ENCODE results near the gene ILKAP. TPM values are rescaled to one million over a fixed set of nuclear protein-coding genes. Genes with fewer than 3 reads are reported as not detected.

Gene ILKAP
- total RNA-seq, 1 experiment from 2014 or later: 49.9 TPM

DNA sequence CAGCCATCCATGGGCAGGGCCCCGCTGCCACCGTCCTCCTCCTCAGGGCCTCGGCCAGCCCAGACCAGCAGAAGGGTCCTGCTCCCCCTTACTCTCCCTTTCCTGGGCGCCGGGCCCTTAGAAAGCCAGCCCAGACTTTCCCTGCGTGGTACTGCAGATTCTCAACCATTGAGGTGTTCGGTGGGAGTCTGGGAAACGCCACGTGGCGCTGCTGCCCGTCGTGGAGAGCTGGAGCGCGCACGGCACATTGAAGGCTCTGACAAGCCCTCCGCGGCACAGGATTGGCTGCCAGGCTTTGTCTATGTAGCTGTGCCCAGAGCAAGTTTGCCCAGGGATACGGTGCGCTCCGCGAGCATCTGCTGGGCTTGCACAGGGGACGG is 75.4 kb downstream of the ILKAP start:
- DNase-seq (ENCODE audit: low read depth, low spot score) (no peak), ATAC-seq (no peak)
- BruUV-seq (replicated peaks): no TSS peak
- CTCF ChIA-PET: interaction anchor here (1.2 kb wide), 1 partner anchor 10 kb away, joined by 6 read pairs; the partner anchor contains the start of gene KLHL30
- POLR2A ChIA-PET: no interaction called here
- Histone ChIP-seq H3K36me3 (ENCODE audit: control insufficient read depth, insufficient read depth, low read length) (no peaks in the 10 kb centered on the region), H3K4me1 (ENCODE audit: control insufficient read depth, insufficient read depth, low read length) (no peaks in the 10 kb centered on the region), H3K27me3 (ENCODE audit: control insufficient read depth, insufficient read depth, low read length) (no peaks in the 10 kb centered on the region), H3K4me3 (ENCODE audit: low read depth in 2 of 2, low read length in 2 of 2) (no peak overlapping the region), H3K9me3 (ENCODE audit: control insufficient read depth, insufficient read depth, low read depth, low read length) (no peaks in the 10 kb centered on the region), H3K27ac (ENCODE audit: low read length) (no peak overlapping the region)
- TF ChIP-seq, protein P1, sequence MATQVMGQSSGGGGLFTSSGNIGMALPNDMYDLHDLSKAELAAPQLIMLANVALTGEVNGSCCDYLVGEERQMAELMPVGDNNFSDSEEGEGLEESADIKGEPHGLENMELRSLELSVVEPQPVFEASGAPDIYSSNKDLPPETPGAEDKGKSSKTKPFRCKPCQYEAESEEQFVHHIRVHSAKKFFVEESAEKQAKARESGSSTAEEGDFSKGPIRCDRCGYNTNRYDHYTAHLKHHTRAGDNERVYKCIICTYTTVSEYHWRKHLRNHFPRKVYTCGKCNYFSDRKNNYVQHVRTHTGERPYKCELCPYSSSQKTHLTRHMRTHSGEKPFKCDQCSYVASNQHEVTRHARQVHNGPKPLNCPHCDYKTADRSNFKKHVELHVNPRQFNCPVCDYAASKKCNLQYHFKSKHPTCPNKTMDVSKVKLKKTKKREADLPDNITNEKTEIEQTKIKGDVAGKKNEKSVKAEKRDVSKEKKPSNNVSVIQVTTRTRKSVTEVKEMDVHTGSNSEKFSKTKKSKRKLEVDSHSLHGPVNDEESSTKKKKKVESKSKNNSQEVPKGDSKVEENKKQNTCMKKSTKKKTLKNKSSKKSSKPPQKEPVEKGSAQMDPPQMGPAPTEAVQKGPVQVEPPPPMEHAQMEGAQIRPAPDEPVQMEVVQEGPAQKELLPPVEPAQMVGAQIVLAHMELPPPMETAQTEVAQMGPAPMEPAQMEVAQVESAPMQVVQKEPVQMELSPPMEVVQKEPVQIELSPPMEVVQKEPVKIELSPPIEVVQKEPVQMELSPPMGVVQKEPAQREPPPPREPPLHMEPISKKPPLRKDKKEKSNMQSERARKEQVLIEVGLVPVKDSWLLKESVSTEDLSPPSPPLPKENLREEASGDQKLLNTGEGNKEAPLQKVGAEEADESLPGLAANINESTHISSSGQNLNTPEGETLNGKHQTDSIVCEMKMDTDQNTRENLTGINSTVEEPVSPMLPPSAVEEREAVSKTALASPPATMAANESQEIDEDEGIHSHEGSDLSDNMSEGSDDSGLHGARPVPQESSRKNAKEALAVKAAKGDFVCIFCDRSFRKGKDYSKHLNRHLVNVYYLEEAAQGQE (IDR thresholded peaks at IDR 0.05; ENCODE audit: insufficient read depth in 1 of 2, low read depth in 2 of 2, low read length in 1 of 2): no peak
- TF ChIP-seq POLR2AphosphoS5 (IDR thresholded peaks at IDR 0.05; ENCODE audit: low read depth, low read length) (no peak), SIN3A (IDR thresholded peaks at IDR 0.05; ENCODE audit: borderline replicate concordance, insufficient read depth, low read depth, low read length) (no peak), TCF7L2 (IDR thresholded peaks at IDR 0.05; ENCODE audit: low read depth, low read length) (no peak)
- TF ChIP-seq, protein P2, sequence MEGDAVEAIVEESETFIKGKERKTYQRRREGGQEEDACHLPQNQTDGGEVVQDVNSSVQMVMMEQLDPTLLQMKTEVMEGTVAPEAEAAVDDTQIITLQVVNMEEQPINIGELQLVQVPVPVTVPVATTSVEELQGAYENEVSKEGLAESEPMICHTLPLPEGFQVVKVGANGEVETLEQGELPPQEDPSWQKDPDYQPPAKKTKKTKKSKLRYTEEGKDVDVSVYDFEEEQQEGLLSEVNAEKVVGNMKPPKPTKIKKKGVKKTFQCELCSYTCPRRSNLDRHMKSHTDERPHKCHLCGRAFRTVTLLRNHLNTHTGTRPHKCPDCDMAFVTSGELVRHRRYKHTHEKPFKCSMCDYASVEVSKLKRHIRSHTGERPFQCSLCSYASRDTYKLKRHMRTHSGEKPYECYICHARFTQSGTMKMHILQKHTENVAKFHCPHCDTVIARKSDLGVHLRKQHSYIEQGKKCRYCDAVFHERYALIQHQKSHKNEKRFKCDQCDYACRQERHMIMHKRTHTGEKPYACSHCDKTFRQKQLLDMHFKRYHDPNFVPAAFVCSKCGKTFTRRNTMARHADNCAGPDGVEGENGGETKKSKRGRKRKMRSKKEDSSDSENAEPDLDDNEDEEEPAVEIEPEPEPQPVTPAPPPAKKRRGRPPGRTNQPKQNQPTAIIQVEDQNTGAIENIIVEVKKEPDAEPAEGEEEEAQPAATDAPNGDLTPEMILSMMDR (IDR thresholded peaks at IDR 0.05): no peak
- intact Hi-C loops (cut with micrococcal nuclease; ENCODE audit: unreplicated experiment) (no loop called here), in situ Hi-C loops (cut with HindIII; ENCODE audit: low pct_unique_long_range_greater_than_20kb, low sequenced_read_pairs) (no loop called here)

GRCh38 chr2:238127165-238128060 is 76.1 kb downstream of the ILKAP start:
- ChIA-PET CTCF (interaction anchor here (0.5 to 1.2 kb wide), 6 partner anchors 10 to 126 kb away, joined by 3 to 8 read pairs (median 4); partner anchors contain the start of gene KLHL30), POLR2A (no interaction called here)
- intact Hi-C loops (cut with micrococcal nuclease; ENCODE audit: unreplicated experiment): no loop called here
- H3K27me3 ChIP-seq (ENCODE audit: control insufficient read depth, insufficient read depth, low read length): no peaks in the 10 kb centered on the region
- no peak for TF ChIP-seq SIN3A (IDR thresholded peaks at IDR 0.05; ENCODE audit: borderline replicate concordance, insufficient read depth, low read depth, low read length)
- TF ChIP-seq, protein P2 (IDR thresholded peaks at IDR 0.05): no peak
- TF ChIP-seq TCF7L2 (IDR thresholded peaks at IDR 0.05; ENCODE audit: low read depth, low read length): no peak
- TF ChIP-seq POLR2AphosphoS5 (IDR thresholded peaks at IDR 0.05; ENCODE audit: low read depth, low read length): no peak
- TF ChIP-seq, protein P1 (IDR thresholded peaks at IDR 0.05; ENCODE audit: insufficient read depth in 1 of 2, low read depth in 2 of 2, low read length in 1 of 2): no peak
- H3K4me3 ChIP-seq (ENCODE audit: low read depth in 2 of 2, low read length in 2 of 2): peak overlapping the region in 1 of 2 experiments; percentile 14; a peak in 1 of 4 replicates
- H3K9me3 ChIP-seq (ENCODE audit: control insufficient read depth, insufficient read depth, low read depth, low read length): no peaks in the 10 kb centered on the region
- DNase-seq (ENCODE audit: low read depth, low spot score) (no peak), ATAC-seq (peak; percentile 92)
- no peaks in the 10 kb centered on the region for H3K36me3 ChIP-seq (ENCODE audit: control insufficient read depth, insufficient read depth, low read length)
- no peaks in the 10 kb centered on the region for H3K4me1 ChIP-seq (ENCODE audit: control insufficient read depth, insufficient read depth, low read length)
- BruUV-seq (replicated peaks): no TSS peak
- in situ Hi-C loops (cut with HindIII; ENCODE audit: low pct_unique_long_range_greater_than_20kb, low sequenced_read_pairs): no loop called here
- H3K27ac ChIP-seq (ENCODE audit: low read length): no peak overlapping the region

Data from Panc1 (cell line).